ENCODE measurements around the gene TFB2M.

DNA sequence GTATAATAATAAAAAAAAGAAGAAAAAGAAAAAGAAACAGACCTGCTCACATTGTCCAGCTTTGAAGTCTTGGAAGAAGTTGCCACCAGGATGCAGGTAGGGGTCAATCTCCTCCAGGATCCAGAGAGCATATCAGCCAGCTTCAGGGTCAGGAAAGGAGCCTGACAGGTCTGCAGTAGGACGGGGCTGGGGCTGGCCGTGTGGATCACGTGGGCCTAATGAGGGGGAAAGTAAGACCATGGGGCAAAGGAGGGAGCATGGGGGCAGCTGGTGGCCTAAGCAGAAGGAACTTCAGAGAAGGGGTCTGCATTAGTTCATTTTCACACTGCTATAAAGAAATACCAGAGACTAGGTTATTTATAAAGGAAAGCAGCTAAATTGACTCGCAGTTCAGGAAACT lies 39.7 kb downstream of the TFB2M start:
- TF ChIP-seq POLR2A (IDR thresholded peaks at IDR 0.05; ENCODE audit: low read depth, low read length) (no peak), POLR2AphosphoS5 (IDR thresholded peaks at IDR 0.05; ENCODE audit: low read depth, low read length) (no peak), POU2F2 (IDR thresholded peaks at IDR 0.05; ENCODE audit: low read depth, low read length) (no peak), TAF1 (IDR thresholded peaks at IDR 0.05; ENCODE audit: low read depth, low read length) (no peak), SPI1 (IDR thresholded peaks at IDR 0.05; ENCODE audit: low read depth, low read length) (no peak)

Data from GM12891 (cell line).